Small intestine (tissue), 7 donors: Measurements from ENCODE around the gene CLN6. TPM values are rescaled to one million over a fixed set of nuclear protein-coding genes. Genes with fewer than 3 reads are reported as not detected.

ENCODE experiments used
- DNase-seq, 2 donors: peaks; one replicate each; pipeline versions ENCODE4 v3.0.0 to v3.0.0-alpha.2; 2013
- FAIRE-seq: peaks from 2 replicates; lab custom pipeline; 2012; peaks lifted over from hg19 to GRCh38; lab: Jason Lieb, UNC
- H3K27ac ChIP-seq, 3 donors: one replicate each; pipeline ENCODE4 v1.5.1; 2013; ENCODE audit warnings: low read length in 2 of 3, mild to moderate bottlenecking in 2 of 3, control low read depth in 1 of 3, inconsistent platforms in 1 of 3, low read depth in 1 of 3, moderate library complexity in 1 of 3
- H3K27me3 ChIP-seq, 3 donors: one replicate each; pipeline ENCODE4 v1.6.1; 2013; ENCODE audit warnings: low read length in 3 of 3, inconsistent platforms in 1 of 3; ENCODE audit not compliant: control insufficient read depth in 3 of 3, insufficient read depth in 3 of 3
- H3K36me3 ChIP-seq, 3 donors: one replicate each; pipeline ENCODE4 v1.6.1; 2013; ENCODE audit warnings: low read length in 3 of 3, inconsistent platforms in 1 of 3, low read depth in 1 of 3, mild to moderate bottlenecking in 1 of 3, moderate library complexity in 1 of 3; ENCODE audit not compliant: control insufficient read depth in 3 of 3, insufficient read depth in 2 of 3
- H3K4me1 ChIP-seq, 3 donors: one replicate each; pipeline ENCODE4 v1.6.1; 2013; ENCODE audit warnings: low read length in 2 of 3, inconsistent platforms in 1 of 3, low read depth in 1 of 3, mild to moderate bottlenecking in 1 of 3, moderate library complexity in 1 of 3; ENCODE audit not compliant: control insufficient read depth in 3 of 3, insufficient read depth in 2 of 3
- H3K4me3 ChIP-seq, 3 donors: one replicate each; pipeline ENCODE4 v1.5.1; 2013; ENCODE audit warnings: low read length in 3 of 3, control low read depth in 1 of 3, inconsistent platforms in 1 of 3, low read depth in 1 of 3, mild to moderate bottlenecking in 1 of 3, moderate library complexity in 1 of 3
- H3K9me3 ChIP-seq, 2 donors: one replicate each; pipeline ENCODE4 v1.6.1; 2013; ENCODE audit warnings: low read depth in 1 of 2, low read length in 1 of 2; ENCODE audit not compliant: control insufficient read depth in 2 of 2, insufficient read depth in 1 of 2
- WGBS, 3 donors: extraction: QIAGEN DNeasy Blood & Tissue Kit; methylation state at CpG; one replicate each; pipeline ENCODE4 v1.1.7; 2013; 5-methylcytosine and 5-hydroxymethylcytosine counted together
- polyA plus RNA-seq, 4 donors: library from polyadenylated mRNA; stranded (reverse) in 3 of 4; unstranded in 1 of 4; fragments of 200-250 nt in 3 of 4; fragments of 120-200 nt in 1 of 4; gene quantifications; one replicate each; pipeline versions ENCODE4 v1.2.1 to v1.2.3, GENCODE V29; 2013
- donor health status: healthy with polysubstance abuse.
- donor health status: control.
- donor health status: control.
- donor health status: Bipolar disorder and iron deficiency.
- donor health status: healthy.

The CLN6 gene
- polyA plus RNA-seq, 4 donors, result 5.8 to 62.4 (median 25.7) TPM

DNA sequence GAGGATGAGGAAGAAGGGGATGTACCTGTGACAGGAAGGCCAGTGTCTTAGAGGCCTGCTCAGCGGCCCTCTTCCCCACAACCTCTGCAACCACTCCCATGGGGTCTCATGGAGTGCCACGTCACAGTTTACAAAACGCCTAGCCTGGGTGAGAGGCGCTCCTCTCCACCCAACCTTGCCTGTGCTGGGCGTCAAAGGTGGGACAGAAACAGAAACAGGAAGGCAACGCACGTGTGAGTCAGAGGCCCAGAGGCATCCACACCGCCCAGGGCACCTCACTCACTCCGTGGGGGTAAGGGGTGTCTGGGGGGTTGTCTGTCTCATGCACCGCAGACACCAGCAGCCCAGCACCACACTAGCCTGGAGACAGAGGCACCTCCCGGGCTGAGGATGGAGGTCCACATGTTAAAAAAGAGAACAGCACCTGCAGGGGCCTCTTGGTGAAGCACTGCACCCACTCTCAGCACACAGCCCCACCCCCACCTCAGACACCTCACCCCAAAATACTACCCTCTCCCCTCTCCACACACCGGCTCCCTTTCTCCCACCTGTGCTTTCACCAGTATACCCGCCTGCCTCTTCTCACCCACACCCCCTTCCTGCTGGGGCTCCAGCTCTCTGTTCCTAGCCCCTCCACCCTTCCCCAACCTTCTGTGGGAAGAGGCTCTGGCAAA is 19.7 kb downstream of the CLN6 start:
- FAIRE-seq, result no peak
- WGBS, 3 donors, result 69 to 80% (median 70%) methylated on average over 13 of the region's 13 CpGs
- Histone ChIP-seq H3K27ac (peak overlapping the region in 1 of 3 donors; percentile 66), H3K4me1 (peaks cover 0 to 18% (median 0%) of the 10 kb centered on the region in 3 donors), H3K4me3 (no peak overlapping the region), H3K9me3 (no peaks in the 10 kb centered on the region), H3K36me3 (peaks cover 0 to 75% (median 4%) of the 10 kb centered on the region in 3 donors), H3K27me3 (no peaks in the 10 kb centered on the region)
- DNase-seq, result no peak

- H3K36me3 ChIP-seq, result peaks cover 0 to 69% (median 4%) of the 10 kb centered on the region in 3 donors
- H3K4me3 ChIP-seq, result no peak overlapping the region
- H3K27me3 ChIP-seq, result no peaks in the 10 kb centered on the region
- no peaks in the 10 kb centered on the region for H3K9me3 ChIP-seq
- peak overlapping the region in 1 of 3 donors; percentile 66 for H3K27ac ChIP-seq
- WGBS, 3 donors, result 75 to 89% (median 84%) methylated on average over 7 of the region's 7 CpGs
- FAIRE-seq (no peak), DNase-seq (no peak)
- H3K4me1 ChIP-seq, result peaks cover 0 to 18% (median 4%) of the 10 kb centered on the region in 3 donors
These were observed 20.3 kb downstream of the CLN6 start for GRCh38 chr15:68209272-68209671.

- H3K9me3 ChIP-seq, result no peaks in the 10 kb centered on the region
- DNase-seq, result no peak
- peaks cover 0 to 18% (median 4%) of the 10 kb centered on the region in 3 donors for H3K4me1 ChIP-seq
- H3K27me3 ChIP-seq, result no peaks in the 10 kb centered on the region
- 71 to 88% (median 84%) methylated on average over 13 of the region's 13 CpGs for WGBS, 3 donors
- no peak overlapping the region for H3K4me3 ChIP-seq
- peaks cover 0 to 66% (median 4%) of the 10 kb centered on the region in 3 donors for H3K36me3 ChIP-seq
- no peak for FAIRE-seq
- peak overlapping the region in 1 of 3 donors; percentile 66 for H3K27ac ChIP-seq
These were observed 20.8 kb downstream of the CLN6 start for GRCh38 chr15:68208636-68209240.

DNA sequence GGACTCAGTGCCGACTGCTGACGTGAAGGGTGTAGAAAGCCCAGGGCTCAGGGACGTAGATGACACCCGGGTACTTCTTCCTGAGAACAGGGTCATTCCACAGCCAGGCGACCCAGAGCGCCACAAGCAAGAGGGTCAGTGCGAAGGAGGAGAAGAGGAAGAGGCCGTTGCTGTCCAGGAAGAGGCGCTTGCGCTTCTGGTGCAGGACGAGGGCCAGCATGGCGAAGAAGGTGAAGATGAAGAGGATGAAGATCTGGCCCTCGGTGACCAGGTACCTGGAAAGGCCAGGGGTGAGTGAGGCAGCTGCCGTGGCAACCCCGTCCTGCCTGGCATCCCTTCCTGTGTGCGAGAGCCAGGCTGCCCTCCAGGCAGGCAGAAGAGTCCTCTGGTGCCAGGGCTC is 21.4 kb downstream of the CLN6 start:
- no peak overlapping the region for H3K4me3 ChIP-seq
- FAIRE-seq (no peak), DNase-seq (no peak)
- H3K27me3 ChIP-seq, result no peaks in the 10 kb centered on the region
- H3K27ac ChIP-seq, result peak overlapping the region in 1 of 3 donors; percentile 9
- no peaks in the 10 kb centered on the region for H3K9me3 ChIP-seq
- peaks cover 0 to 18% (median 4%) of the 10 kb centered on the region in 3 donors for H3K4me1 ChIP-seq
- WGBS, 3 donors, result 84 to 90% (median 85%) methylated on average over 16 of the region's 16 CpGs
- peaks cover 0 to 68% (median 4%) of the 10 kb centered on the region in 3 donors for H3K36me3 ChIP-seq

DNA sequence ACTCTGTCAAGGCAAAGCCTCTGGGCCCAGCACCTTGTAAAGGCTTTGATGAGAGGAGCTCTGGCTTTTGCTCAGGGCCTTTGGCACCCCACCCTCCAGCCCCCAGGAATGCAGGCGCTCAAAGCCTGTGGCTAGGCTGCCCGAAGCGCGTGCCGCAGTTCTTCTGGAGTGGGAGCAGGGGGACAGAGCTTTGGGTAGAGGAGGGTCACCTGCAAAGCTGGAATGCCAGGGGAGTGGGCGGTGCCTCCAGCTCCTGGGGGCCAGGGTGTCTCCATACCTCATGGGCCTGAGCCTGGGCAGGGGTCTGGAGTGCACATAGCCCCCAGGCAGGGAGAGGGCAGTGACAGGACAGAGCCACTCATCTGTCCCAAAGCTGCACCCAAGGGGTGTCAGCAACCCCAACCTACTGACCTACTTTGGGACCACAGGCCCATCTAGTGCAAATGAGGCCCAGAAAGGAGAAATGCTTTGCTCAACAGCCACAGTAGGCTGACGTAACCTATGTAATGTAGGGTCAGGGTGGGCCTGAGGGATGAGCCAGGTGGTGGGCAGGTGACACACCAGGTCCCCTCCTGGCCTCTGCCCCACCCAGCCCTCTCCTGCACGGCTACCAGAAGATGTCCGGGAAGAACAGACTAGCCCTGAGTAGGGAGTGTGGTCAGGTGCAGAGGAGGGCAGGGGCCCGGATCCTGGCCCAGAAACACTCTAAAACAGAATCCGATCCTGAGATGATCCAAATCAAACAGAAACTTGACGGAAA is 22.2 kb downstream of the CLN6 start:
- Histone ChIP-seq H3K27me3 (no peaks in the 10 kb centered on the region), H3K36me3 (peaks cover 0 to 70% (median 4%) of the 10 kb centered on the region in 3 donors), H3K4me1 (peaks cover 0 to 19% (median 4%) of the 10 kb centered on the region in 3 donors), H3K9me3 (no peaks in the 10 kb centered on the region), H3K4me3 (no peak overlapping the region), H3K27ac (no peak overlapping the region)
- no peak for FAIRE-seq
- no peak for DNase-seq
- 79 to 87% (median 86%) methylated on average over 12 of the region's 12 CpGs for WGBS, 3 donors

- Histone ChIP-seq H3K36me3 (peaks cover 0 to 69% (median 4%) of the 10 kb centered on the region in 3 donors), H3K9me3 (no peaks in the 10 kb centered on the region), H3K27ac (peak overlapping the region; percentile 90 to 97 (median 93)), H3K27me3 (no peaks in the 10 kb centered on the region), H3K4me1 (peaks cover 0 to 25% (median 4%) of the 10 kb centered on the region in 3 donors), H3K4me3 (no peak overlapping the region)
- WGBS, 3 donors, result 84 to 92% (median 92%) methylated on average over 12 of the region's 12 CpGs
- DNase-seq (no peak), FAIRE-seq (no peak)
These were observed 22.8 kb downstream of the CLN6 start for GRCh38 chr15:68206711-68207151.

- Histone ChIP-seq H3K4me1 (peaks cover 0 to 32% (median 4%) of the 10 kb centered on the region in 3 donors), H3K9me3 (no peaks in the 10 kb centered on the region), H3K4me3 (peak overlapping the region in 2 of 3 donors; percentile 45 to 73), H3K27me3 (no peaks in the 10 kb centered on the region), H3K36me3 (peaks cover 0 to 69% (median 4%) of the 10 kb centered on the region in 3 donors), H3K27ac (peak overlapping the region; percentile 90 to 97 (median 93))
- 35 to 46% (median 45%) methylated on average over 13 to 14 of the region's 14 CpGs for WGBS, 3 donors
- DNase-seq (peak; percentile 95 to 97), FAIRE-seq (no peak)
These were observed 23.5 kb downstream of the CLN6 start for GRCh38 chr15:68205954-68206539.

DNA sequence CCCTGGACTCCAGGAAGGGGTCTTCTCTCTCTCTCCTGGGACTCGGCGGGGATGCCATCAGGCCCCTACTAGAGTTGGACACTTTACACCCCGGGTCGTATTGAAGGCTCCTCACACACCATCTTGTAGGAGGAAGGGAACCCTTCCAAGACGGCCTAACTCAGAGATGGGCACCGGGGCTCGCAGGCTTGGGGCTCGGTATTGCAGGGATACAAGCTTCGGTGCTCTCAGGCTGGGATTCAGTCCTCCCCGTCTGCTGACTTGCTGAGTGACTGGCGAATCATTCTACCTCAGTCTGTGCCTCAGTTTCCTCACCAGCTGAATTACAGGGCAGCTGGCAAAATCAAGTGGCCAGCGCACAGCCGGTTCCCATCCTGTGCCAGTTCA is 24.0 kb downstream of the CLN6 start:
- DNase-seq, result no peak
- FAIRE-seq, result no peak
- H3K36me3 ChIP-seq, result peaks cover 0 to 70% (median 4%) of the 10 kb centered on the region in 3 donors
- 27 to 55% (median 41%) methylated on average over 12 to 13 of the region's 13 CpGs for WGBS, 3 donors
- peak overlapping the region in 2 of 3 donors; percentile 45 to 73 for H3K4me3 ChIP-seq
- no peaks in the 10 kb centered on the region for H3K27me3 ChIP-seq
- peak overlapping the region; percentile 90 to 97 (median 93) for H3K27ac ChIP-seq
- H3K4me1 ChIP-seq, result peaks cover 0 to 35% (median 4%) of the 10 kb centered on the region in 3 donors
- no peaks in the 10 kb centered on the region for H3K9me3 ChIP-seq
